Epithelial cell of prostate (primary cell): ENCODE measurements around the gene PAX5.
"Not testable (repeated sequence)": the region's sequence is repeated elsewhere in the genome, so short reads cannot be mapped to it uniquely, and the experiment has no call there.

ENCODE experiments used
- DNase-seq: peaks from one replicate; pipeline ENCODE4 v3.0.0-alpha.2; 2011; ENCODE audit warnings: low read depth, low spot score
- H3K27ac ChIP-seq: fragments of 450-650 bp; 2 replicates; pipeline ENCODE4 v1.5.1; 2017; ENCODE audit warnings: mild to moderate bottlenecking

The PAX5 gene

DNA sequence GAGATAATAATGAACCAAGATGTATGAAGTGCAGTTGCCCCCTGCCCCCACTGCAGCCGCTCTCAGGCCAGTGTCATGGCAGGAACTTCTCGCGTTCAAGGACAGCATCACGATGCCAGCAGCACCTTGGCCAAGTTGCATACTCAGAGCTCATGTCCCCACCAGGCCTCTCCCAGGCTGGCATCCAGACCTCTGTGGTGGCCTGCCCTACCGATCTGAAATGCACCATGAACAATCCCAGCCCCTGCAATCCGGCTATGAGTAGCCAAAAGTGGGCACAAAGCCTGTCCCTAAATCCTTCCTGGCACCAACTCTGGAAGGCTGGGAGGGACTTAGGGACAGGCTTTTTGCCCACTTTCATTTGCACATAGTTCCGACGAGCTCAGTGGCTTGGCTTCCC, 140.9 kb downstream of the PAX5 start:
- DNase-seq = no peak
- H3K27ac ChIP-seq = no peak overlapping the region

DNA sequence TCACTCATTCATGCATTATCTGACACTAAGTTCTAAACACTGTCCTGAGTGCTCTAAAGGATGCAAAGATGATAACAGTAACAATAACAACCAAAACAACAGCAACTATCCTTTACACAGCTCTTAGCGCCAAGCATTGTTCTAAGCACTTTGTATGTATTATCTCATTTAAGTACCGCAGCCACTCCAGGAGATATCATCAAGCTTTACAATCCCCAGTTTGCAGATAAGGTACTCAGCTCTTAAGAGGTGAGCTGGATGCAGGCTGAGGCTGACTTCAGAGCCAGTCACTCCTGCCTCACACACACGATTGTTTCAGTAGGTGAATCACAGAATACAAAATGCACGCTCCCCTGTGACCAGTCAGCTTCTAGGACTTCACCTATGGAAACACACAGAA, 141.8 kb downstream of the PAX5 start:
- H3K27ac ChIP-seq = no peak overlapping the region
- peak; percentile 6 for DNase-seq

DNA sequence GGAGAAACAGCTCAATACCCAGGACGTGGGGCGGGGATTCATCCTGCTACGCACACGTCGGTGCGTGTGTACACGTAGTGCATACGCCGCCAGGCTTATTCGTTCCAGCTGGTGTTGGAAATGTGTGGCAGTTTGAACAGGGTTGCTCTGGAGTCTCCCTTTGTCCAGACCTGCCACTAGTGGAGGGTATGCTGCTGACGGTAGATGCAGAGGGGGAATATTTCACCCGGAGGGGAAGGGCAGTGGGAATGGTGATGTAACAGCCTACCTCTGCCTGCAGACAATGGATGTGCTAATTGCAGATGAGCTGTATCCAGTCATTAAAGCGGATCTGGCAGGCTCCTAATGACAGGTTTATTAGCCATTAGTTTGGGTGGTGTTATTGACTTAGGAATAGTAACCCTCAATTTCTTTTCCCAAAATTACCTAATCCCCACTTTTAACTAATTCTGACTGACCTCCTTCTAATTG, 142.7 kb downstream of the PAX5 start:
- no peak for DNase-seq
- no peak overlapping the region for H3K27ac ChIP-seq

DNA sequence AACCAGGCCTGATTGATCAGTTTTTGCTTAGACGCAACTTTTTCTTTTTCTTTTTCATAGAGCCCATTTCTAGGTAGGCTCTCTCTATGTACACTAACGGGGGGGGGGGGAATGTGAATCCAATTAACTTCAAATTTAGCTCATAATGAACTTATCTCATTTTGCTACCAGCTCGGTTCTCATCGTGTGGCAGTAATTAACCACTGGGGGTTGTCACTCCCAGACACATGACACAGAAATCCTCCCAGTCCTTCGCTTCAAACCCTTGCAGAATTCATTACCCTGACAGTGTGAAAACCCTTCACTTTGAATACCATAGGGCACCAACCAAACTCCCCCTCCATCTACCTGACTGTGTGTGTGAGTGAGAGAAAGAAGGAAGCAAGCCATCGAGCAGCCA, 144.2 kb downstream of the PAX5 start:
- no peak for DNase-seq
- H3K27ac ChIP-seq = no peak overlapping the region

DNA sequence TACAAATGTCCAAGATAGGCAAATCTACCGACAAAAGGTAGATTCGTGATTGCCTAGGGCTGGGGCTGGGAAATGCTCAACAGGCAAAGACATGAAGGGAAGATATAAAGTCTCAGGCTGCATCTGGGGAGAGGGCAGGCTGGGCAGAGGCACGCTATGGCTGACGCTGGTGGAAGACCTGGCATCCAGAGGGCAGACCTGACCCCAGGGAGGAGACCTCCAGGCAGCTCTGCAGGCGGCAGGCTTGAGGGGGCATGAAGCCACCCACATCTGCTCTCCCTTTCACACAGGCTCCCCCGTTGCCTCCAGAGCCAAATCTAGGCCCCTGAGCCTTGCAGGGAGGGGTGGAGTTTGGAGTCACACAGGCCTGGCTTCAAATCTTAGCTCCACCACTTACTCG, 145.5 kb downstream of the PAX5 start:
- H3K27ac ChIP-seq = no peak overlapping the region
- DNase-seq = no peak

DNA sequence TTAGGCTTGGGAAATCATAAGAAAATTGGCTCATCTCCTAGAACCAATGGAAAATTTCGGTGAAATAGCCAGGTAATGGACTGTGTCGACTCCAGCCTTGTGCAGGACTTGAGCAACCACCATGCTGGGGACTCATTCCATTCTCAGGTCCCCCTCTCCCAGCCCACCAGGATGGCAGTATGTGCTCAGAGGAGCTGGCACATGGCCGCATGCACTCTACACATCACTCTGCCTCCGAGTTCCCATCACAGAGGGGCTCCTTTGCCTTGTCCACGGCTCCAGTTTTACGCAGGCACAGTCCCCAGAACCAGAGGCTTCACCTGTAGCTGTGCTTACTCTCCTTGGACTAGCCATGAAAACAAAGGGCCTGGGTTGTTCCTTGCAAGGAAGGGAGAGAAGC, 149.3 kb downstream of the PAX5 start:
- no peak overlapping the region for H3K27ac ChIP-seq

DNA sequence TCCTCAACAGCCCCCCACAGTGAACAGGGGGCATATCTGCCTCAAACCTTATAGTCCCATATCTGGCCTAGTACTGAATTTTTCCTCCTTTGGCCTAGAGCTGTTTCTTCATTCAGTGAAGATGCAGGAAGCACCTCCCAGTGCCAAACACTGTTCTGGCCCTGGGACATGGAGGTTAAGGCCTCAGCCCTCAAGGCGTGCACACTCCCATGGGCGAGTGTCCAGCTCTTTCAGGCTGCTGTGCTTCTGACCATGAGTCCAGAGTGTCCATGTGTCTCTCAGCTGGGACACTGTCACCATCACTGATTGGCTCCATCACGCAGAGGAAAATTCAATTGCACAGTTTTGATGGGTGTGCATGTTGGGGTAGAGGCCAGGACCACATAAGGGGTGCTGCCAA, 151.5 kb downstream of the PAX5 start:
- H3K27ac ChIP-seq = no peak overlapping the region
- DNase-seq = no peak

More for the DNA sequence above, 149.3 kb downstream of the PAX5 start:
- no peak for DNase-seq

DNA sequence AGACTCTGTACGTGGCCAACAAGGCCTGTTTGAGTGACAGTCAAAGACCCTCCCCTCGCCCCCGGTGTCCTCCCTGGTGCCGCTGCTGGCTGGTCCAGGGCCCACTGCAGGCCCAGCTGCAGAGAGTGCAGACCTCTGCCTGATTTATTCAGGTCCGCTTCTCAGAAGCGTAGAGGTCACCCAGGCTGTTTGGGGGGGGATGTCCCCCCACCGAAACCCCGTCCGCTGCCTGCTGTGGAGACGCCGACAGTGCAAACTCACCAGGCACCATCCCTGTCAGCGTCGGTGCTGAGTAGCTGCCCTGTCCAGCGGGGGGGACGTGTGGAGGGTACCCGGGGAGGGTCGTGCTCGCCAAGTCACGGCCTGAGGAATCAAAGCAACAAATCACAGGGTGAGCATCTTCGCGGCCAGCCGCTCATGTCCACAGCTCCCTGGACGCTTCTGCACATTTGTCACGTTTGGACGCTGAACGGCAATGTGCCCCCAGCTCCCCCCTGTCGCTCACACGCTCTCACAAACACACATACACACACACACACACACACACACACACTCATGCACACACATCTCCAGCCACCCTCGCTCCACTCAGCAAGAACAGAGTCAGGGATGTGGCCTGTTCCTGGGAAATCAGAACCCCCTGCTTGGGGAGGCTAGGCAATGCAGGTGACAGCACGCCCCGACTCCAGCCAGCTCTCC, 152.2 kb downstream of the PAX5 start:
- no peak for DNase-seq
- no peak overlapping the region for H3K27ac ChIP-seq

DNA sequence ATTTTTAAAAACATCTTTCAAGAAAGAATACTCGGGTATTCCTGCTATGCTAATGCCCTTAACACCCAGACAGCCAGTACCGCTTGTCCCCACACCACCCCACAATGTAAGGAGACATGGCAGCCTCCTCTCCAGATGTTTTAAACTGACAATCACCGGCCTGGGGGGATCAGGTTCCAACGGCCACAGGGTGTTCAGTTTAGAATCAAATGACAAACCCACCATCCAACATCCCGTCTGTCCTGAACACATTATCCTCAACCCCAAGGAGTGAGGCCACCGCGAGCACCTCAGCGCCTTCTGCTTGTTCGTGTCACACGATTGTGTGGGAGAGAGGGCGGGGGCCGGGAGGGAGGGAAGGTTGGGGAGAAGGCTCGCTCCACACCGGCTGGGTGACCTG, 152.8 kb downstream of the PAX5 start:
- DNase-seq = no peak
- H3K27ac ChIP-seq = no peak overlapping the region

DNA sequence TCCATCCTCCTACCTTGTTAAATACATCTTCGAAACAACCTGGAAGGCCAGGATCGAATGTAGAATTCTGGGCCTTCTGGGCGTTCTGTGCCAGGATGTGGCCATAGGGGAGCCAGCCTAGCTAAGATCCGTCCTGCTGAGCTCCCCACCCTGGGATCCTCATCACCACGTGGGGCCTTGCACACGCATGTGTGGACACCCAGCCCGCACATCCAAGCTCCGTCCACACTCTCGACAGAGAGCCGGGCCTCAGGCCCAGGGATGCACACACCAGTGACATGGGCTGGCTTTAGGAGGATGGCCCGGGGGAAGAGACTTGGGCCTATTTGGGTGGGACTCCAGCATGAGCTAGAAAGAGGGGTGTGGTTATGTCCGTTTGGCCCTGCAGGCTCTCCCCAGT, 154.0 kb downstream of the PAX5 start:
- no peak for DNase-seq
- H3K27ac ChIP-seq = no peak overlapping the region

DNA sequence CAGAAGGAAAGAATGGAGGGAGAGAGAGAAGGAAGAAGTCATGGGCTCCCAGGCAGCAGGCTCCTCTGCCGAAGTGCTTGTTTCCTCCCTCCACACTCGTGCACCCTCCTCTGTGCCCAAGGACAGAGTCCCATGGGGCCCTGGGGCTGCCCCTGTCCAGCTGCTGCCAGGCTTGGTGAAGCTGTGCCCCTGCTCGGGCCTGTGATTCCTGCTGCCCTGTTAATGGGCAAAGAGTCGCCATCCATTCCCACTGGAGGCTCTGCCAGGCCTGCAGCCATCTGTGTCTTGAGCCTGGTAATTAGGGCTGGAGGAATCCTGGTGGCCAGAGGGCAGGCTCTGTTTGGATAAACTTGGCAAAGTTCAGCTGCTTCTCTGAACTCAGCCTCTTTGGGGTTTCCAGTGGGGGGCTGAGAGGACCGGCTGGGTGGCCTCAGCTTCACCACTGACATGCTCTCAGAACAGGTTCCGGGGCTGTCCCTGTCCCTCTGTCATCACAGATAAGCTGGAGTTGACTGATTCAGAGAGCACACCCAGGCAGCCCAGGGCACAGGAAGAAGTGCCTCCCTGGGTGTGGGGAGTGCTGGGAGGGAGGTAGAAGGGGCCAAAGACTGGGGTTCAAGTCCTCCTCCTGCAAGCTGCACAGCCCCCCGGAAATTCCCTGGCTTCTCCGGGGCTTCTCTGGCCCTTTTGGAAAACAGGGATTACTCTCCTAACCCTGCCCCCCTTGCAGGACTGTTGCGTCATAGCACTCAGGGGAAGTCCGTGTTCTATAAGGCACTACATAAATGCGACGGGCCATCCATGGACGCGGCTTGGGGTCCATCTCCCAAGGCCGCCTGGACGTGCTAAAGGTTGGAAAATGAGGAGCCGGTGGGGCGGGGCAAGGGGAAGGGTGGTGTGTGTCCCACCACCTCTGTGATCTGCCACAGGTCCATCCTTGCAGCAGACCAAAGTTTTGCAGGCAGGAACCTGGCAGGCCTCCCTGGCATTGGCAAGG, 154.8 kb downstream of the PAX5 start:
- DNase-seq = no peak
- H3K27ac ChIP-seq = no peak overlapping the region

DNA sequence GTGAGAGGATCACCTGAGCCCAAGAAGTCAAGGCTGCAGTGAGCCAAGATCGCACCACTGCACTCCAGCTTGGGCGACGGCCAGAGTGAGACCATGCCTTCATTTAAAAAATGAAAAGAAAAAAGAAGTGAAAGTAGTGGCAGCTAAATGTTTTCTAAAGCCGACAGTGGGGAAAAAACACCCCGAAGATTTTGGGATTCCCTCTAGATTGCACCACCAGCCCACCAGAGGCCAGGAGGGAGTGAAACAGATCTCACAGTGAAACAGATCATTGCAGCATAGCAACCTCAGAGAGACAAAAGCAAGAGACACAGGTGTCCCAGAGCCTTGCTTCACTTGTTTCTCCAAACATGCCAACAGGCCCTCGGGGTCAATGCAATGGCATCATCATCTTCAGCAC, 156.8 kb downstream of the PAX5 start:
- no peak for DNase-seq
- no peak overlapping the region for H3K27ac ChIP-seq

DNA sequence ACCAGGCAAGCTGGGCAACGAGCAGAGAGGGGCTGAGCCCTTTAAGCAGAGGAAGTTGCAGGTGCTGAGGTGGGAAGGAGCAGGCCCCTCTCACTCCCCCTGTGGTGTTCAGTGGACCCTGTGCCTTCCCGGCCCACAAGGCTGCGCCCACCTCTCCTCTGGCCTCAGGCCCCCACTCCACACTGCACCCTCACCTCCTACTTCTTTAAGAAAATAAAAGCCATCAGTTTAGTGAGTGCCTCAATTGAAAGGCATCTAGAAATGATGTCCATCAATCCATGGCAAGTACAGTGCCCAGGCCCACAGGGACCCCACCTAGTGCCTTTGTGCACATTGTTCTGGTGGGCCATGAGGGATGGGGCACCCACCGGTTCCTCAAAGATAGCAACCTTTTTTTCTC, 158.0 kb downstream of the PAX5 start:
- no peak overlapping the region for H3K27ac ChIP-seq
- DNase-seq = no peak

DNA sequence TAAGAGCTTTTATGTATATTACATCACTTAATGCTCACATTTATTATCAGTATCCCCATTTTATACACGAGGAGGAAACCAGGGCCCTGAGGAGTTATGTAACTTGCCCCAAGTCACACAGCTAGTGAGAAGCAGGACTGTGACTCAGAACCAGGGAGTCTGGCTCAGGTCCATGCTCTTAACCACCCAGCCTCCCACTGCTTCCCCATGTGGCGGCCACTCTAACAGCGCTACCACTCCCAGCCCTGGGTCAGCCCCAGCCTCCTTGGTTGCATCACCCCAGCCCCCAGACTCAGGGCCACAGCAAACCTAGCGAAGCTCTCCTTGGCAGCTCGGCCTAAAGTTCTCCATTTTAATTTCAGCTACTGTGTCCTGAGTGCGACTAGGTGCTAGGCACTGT, 159.1 kb downstream of the PAX5 start:
- H3K27ac ChIP-seq = no peak overlapping the region
- DNase-seq = peak; percentile 8

DNA sequence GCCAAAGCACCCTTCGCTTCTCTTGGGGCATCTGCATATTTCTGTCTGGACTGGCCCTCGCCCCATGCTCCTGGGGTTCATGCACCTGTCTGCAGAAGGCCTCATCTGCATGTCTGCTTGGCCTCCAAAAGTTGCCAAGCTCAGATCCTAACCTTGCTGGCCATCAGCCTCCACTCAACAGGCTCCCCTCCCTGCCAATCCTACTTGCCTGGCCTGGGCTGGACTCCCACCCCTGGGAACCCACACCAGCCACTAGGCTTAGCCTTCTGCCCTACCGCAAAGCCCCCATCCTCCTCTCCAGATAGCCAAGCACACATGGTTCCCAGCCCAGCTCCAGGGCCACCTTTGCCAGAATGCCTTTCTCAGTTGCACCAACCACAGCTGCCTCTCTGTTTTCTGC, 159.8 kb downstream of the PAX5 start:
- no peak for DNase-seq
- H3K27ac ChIP-seq = no peak overlapping the region

DNA sequence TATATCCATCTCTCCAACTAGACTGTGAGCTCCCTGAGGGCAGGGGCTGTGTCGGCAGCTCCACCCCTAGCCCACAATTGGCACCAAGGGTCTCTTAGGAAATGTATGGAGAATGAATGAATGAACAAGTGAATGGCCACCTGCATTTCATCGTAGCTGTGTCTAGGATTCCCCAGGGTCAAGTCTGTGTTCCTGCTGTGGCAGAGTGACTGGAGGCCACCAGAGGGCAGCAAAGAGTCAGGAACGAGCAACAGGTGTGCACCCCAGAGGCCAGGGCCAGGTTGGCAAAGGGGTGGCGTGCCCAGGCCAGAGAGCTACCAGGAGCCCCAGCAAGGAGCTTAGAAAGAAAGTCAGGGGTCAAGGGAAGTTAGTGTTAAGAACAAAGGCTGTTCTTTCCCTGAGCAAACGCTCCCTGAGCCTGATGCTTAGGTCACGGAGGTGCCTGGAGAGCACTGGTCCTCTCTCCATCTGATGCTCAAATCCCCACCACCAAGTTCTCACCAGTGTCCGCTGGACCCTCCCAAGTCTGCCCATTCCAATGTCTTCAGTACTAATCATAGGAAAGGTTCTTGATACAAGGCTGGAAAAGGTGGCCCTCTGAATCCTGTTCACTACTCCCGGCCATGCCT, 160.7 kb downstream of the PAX5 start:
- DNase-seq = peak; percentile 5
- H3K27ac ChIP-seq = no peak overlapping the region

DNA sequence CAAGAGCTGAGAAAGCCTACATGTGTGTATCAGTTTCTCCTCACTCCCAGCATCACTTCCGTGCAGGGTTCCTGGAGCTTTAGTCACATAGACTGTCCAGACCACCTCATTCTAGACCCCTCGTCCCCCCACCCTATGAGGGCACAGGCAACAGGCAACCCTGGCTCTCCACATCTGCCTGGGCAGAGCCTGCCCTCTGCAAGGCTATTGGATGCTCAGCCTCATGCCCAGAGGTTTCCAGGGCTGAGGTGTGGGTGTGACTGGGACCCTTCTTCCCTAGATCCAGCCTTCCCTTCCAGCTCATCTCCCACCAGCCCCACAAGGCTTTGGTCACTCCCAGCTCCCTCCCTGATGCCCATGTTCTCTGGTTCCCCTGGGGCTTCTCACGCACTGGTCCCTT, 161.4 kb downstream of the PAX5 start:
- H3K27ac ChIP-seq = no peak overlapping the region
- no peak for DNase-seq

DNA sequence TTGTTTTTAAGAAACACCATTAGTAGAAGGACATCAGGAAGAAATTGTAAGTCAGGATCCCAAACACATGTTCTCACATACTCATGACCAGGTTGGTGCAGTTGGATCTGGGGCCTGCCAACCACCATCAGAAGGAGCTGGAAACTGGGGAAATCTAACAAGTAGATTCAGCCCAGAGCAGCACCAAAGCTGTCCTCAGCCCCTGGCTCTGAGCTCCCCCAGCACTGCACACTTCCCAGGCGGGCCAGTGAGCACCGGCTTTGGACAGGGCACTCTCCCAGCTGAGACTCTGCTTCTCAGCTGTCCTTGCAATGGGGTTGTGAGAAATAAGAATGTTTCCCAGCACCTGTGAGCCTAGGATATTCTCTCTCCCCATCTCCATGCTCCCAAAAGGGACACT, 162.5 kb downstream of the PAX5 start:
- H3K27ac ChIP-seq = no peak overlapping the region
- no peak for DNase-seq

DNA sequence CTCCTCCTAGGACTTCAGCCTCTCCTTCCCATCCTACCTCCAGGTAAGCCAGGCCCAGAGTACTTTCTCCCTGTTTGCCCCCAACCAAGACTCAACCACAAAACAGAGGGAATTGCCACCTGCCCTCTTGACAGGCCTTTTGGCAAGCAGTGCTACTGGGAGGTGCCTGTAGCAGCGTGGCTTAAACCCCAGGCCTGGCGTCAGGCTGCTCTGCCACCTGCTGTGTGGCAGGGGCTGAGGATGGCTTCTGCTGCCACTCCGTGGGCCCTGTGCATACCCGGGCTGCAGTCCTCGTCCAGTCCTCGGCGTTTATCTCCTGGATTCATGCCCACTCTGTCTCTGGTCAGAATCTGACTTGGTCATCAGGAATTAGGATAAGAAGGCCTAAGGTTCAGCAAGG, 163.1 kb downstream of the PAX5 start:
- DNase-seq = no peak
- no peak overlapping the region for H3K27ac ChIP-seq

DNA sequence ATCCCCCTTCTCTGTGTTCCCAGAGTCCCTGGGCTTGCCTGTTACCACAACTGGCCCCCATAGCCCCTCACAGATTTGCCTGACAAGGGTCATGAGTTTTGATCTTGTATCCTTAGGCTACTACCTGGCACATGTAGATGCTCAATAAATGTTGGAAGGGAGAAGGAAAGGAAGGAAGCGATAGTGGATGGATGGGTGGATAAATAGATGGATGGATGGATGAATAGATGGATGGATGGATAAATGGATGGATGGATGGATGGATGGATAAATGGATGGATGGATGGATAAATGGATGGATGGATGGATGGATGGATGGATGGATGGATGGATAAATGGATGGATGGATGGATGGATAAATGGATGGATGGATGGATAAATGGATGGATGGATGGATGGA, 164.5 kb downstream of the PAX5 start:
- DNase-seq, H3K27ac ChIP-seq: not testable (repeated sequence)
